HCT116 (cell line): ENCODE data around the gene MUC4. TPM values are rescaled to one million over a fixed set of nuclear protein-coding genes. Genes with fewer than 3 reads are reported as not detected.
"Not testable (repeated sequence)": the region's sequence is repeated elsewhere in the genome, so short reads cannot be mapped to it uniquely, and the experiment has no call there.

Source experiments
- ATAC-seq: fragments of 200-7000 bp; cut with Tn5 transposase; 2 replicates; pipeline ENCODE4 v1.9.1; 2020; ENCODE audit warnings: mild to moderate bottlenecking, moderate library complexity
- BruUV-seq: library from RNA; stranded (reverse); fragments of 400-500 nt; replicated peaks from 2 replicates; lab custom pipeline; 2021; lab: Mats Ljungman, UMichigan
- CTCF ChIA-PET: fragments of 300-600 bp; sonication (Branson Sonifier 250); formaldehyde crosslinking; loops from one replicate; lab custom pipeline; 2021; ENCODE audit warnings: antibody characterized with exemption; lab: Charles Lee
- POLR2A ChIA-PET: fragments of 300-600, 350-600 bp; sonication (Branson Sonifier 250); formaldehyde crosslinking; loops from one replicate; lab custom pipeline; 2021; ENCODE audit warnings: antibody characterized with exemption; lab: Charles Lee
- RAD21 ChIA-PET, 2 experiments: fragments of 300-600 bp; sonication (Branson Sonifier 250); formaldehyde crosslinking; loops; one replicate each; lab custom pipeline; 2023; ENCODE audit warnings: low total read pairs in 2 of 2; ENCODE audit not compliant: uncharacterized antibody in 2 of 2, unreplicated experiment in 2 of 2, low non-redundant PET in 1 of 2; lab: Charles Lee
- DNase-seq: peaks from one replicate; pipeline ENCODE4 v3.0.0-alpha.2; 2010; ENCODE audit warnings: low read depth, low spot score
- H2AFZ ChIP-seq: fragments of 200-600 bp; shearing (Covaris generic), sonication (generic); 2 replicates; pipeline ENCODE4 v1.6.1; 2017; ENCODE audit warnings: low read depth, mixed run types, mixed read lengths, antibody characterized with exemption, low read length; ENCODE audit not compliant: poor library complexity, severe bottlenecking
- H3K27ac ChIP-seq: 2 replicates; pipeline ENCODE4 v1.5.1; 2012; ENCODE audit warnings: low read depth, low read length
- H3K27me3 ChIP-seq: fragments of 200-600 bp; sonication (generic); 2 replicates; pipeline ENCODE4 v1.6.1; 2016; ENCODE audit warnings: mixed run types, low read length, mixed read lengths; ENCODE audit not compliant: insufficient read depth
- H3K36me3 ChIP-seq, 2 experiments: fragments of 200-500 bp in 1 of 2; fragments of 200-600 bp in 1 of 2; sonication (Bioruptor generic) in 1 of 2; sonication (generic) in 1 of 2; 2 replicates each; pipeline versions ENCODE4 v1.5.1 to v1.6.1; 2014 to 2016; ENCODE audit warnings: low read length in 2 of 2, inconsistent platforms in 1 of 2, mixed read lengths in 1 of 2, mixed run types in 1 of 2; ENCODE audit not compliant: insufficient read depth in 2 of 2, control insufficient read depth in 1 of 2
- H3K4me1 ChIP-seq, 2 experiments: fragments of 200-600 bp in 1 of 2; sonication (generic) in 1 of 2; 2 replicates each; pipeline versions ENCODE4 v1.5.1 to v1.6.1; 2012 to 2017; ENCODE audit warnings: low read length in 2 of 2, inconsistent platforms in 1 of 2, mild to moderate bottlenecking in 1 of 2, mixed read lengths in 1 of 2, mixed run types in 1 of 2, moderate library complexity in 1 of 2; ENCODE audit not compliant: insufficient read depth in 2 of 2, control insufficient read depth in 1 of 2
- H3K4me2 ChIP-seq: fragments of 200-600 bp; sonication (generic); 2 replicates; pipeline ENCODE4 v1.6.1; 2017; ENCODE audit warnings: mixed run types, low read length, mixed read lengths
- H3K4me3 ChIP-seq, 2 experiments: fragments of 200-600 bp in 1 of 2; sonication (generic) in 1 of 2; replicated peaks in 1 of 2; 2 replicates each; pipeline ENCODE4 v1.5.1; 2011 to 2016; ENCODE audit warnings: low read length in 2 of 2, control low read depth in 1 of 2, low read depth in 1 of 2, mild to moderate bottlenecking in 1 of 2, mixed read lengths in 1 of 2, mixed run types in 1 of 2
- H3K79me2 ChIP-seq: fragments of 200-600 bp; sonication (generic); 2 replicates; pipeline ENCODE4 v1.6.1; 2017; ENCODE audit warnings: mild to moderate bottlenecking, mixed run types, low read length, moderate library complexity, mixed read lengths; ENCODE audit not compliant: insufficient read depth
- H3K9ac ChIP-seq: fragments of 200-600 bp; sonication (generic); 2 replicates; pipeline ENCODE4 v1.6.1; 2016; ENCODE audit warnings: low read length, mixed read lengths
- H3K9me2 ChIP-seq: fragments of 200-600 bp; sonication (generic), shearing (Covaris generic); 2 replicates; pipeline ENCODE4 v1.6.1; 2017; ENCODE audit warnings: mixed run types, mild to moderate bottlenecking, moderate library complexity; ENCODE audit not compliant: insufficient read depth
- H3K9me3 ChIP-seq, 2 experiments: fragments of 200-500 bp in 1 of 2; fragments of 200-600 bp in 1 of 2; sonication (Bioruptor generic) in 1 of 2; sonication (generic) in 1 of 2; 2 replicates each; pipeline ENCODE4 v1.6.1; 2014 to 2017; ENCODE audit warnings: low read length in 2 of 2, mixed read lengths in 2 of 2, inconsistent platforms in 1 of 2, low read depth in 1 of 2, mild to moderate bottlenecking in 1 of 2, mixed run types in 1 of 2, moderate library complexity in 1 of 2; ENCODE audit not compliant: control insufficient read depth in 1 of 2, insufficient read depth in 1 of 2
- H4K20me1 ChIP-seq: fragments of 200-600 bp; sonication (generic), shearing (Covaris generic); 2 replicates; pipeline ENCODE4 v1.6.1; 2017; ENCODE audit warnings: mixed run types, mild to moderate bottlenecking, moderate library complexity; ENCODE audit not compliant: insufficient read depth
- POLR2AphosphoS5 ChIP-seq: IDR thresholded peaks from 2 replicates; pipeline ENCODE4 v1.6.1; 2011; ENCODE audit warnings: mild to moderate bottlenecking, low read depth, low read length, moderate library complexity
- SP1 ChIP-seq: IDR thresholded peaks from 2 replicates; pipeline ENCODE4 v1.6.1; 2012; ENCODE audit warnings: low read depth
- intact Hi-C: fragments of 100-400 bp; cut with micrococcal nuclease; formaldehyde crosslinking; loops from 2 replicates; pipeline ENCODE4 v1.10.0; 2022
- total RNA-seq: library from RNA; stranded (reverse); gene quantifications from one replicate; pipeline ENCODE4 v1.2.1, GENCODE V29; 2021; ENCODE audit not compliant: unreplicated experiment

Gene MUC4
- total RNA-seq, 1 experiment from 2014 or later, result 0.64 TPM

- ChIA-PET CTCF (interaction anchor here (1.0 kb wide), 1 partner anchor 23 kb away, joined by 3 read pairs; no protein-coding TSS in a partner anchor), RAD21 (no interaction called here)
These were observed 73.3 kb downstream of the MUC4 start for GRCh38 chr3:195738274-195739044.

GRCh38 chr3:195737782-195738181 lies 73.9 kb downstream of the MUC4 start:
- H3K27ac ChIP-seq, H3K4me2 ChIP-seq, H4K20me1 ChIP-seq, H3K9ac ChIP-seq, H2AFZ ChIP-seq, ATAC-seq, H3K9me3 ChIP-seq, H3K4me1 ChIP-seq, H3K4me3 ChIP-seq, intact Hi-C loops, DNase-seq, BruUV-seq, H3K79me2 ChIP-seq, H3K36me3 ChIP-seq, RAD21 ChIA-PET, POLR2A ChIA-PET, H3K9me2 ChIP-seq, H3K27me3 ChIP-seq, CTCF ChIA-PET: not testable (repeated sequence)

More at GRCh38 chr3:195738274-195739044, 73.3 kb downstream of the MUC4 start:
- Histone ChIP-seq H3K9me2 (no peaks in the 10 kb centered on the region), H3K9ac (no peak overlapping the region), H3K4me3 (no peak overlapping the region), H3K79me2 (no peaks in the 10 kb centered on the region), H3K4me1 (no peaks in the 10 kb centered on the region), H3K36me3 (no peaks in the 10 kb centered on the region)
- ATAC-seq (no peak), DNase-seq (no peak)
- no TSS peak for BruUV-seq
- POLR2A ChIA-PET, result interaction anchor here (1.4 kb wide), 1 partner anchor 10 kb away, joined by 3 read pairs; no protein-coding TSS in a partner anchor
- intact Hi-C loops, result no loop called here
- TF ChIP-seq SP1 (no peak), POLR2AphosphoS5 (no peak)
- TF ChIP-seq, all 23 proteins: peak for 0
- Histone ChIP-seq H3K27me3 (no peaks in the 10 kb centered on the region), H3K4me2 (no peak overlapping the region), H3K9me3 (no peaks in the 10 kb centered on the region), H4K20me1 (no peaks in the 10 kb centered on the region), H2AFZ (no peak overlapping the region), H3K27ac (no peak overlapping the region)
